HG02870 (cell line): Measurements from ENCODE around the gene ATN1.
A peak's percentile ranks its signal among the peaks of the same experiment; 100 is the strongest.
"Not testable (repeated sequence)": the region's sequence is repeated elsewhere in the genome, so short reads cannot be mapped to it uniquely, and the experiment has no call there.

ENCODE experiments used
- ATAC-seq: cut with Tn5 transposase; IDR thresholded peaks from one replicate; pipeline ENCODE4 v1.9.1; 2021; ENCODE audit warnings: mild to moderate bottlenecking, moderate library complexity; ENCODE audit not compliant: unreplicated experiment

The ATN1 gene

GRCh38 chr12:6904280-6905276 lies 23.2 kb upstream of the ATN1 start, which contains the start of gene LRRC23:
Gene LRRC23, plus strand, starts transcription at chr12:6904822. Its CDS starts 812 bp downstream, at chr12:6905634.
- ATAC-seq, result peak; percentile 92

GRCh38 chr12:6905414-6906040 lies 22.2 kb upstream of the ATN1 start:
- no peak for ATAC-seq

GRCh38 chr12:6908141-6908540 lies 19.6 kb upstream of the ATN1 start:
- ATAC-seq, result not testable (repeated sequence)

- ATAC-seq, result no peak
These were observed 18.2 kb upstream of the ATN1 start for GRCh38 chr12:6909421-6910145.

GRCh38 chr12:6912164-6912935 lies 15.4 kb upstream of the ATN1 start:
- ATAC-seq, result no peak

GRCh38 chr12:6914246-6914946 lies 13.4 kb upstream of the ATN1 start, which contains the start of gene ENO2:
Gene ENO2, plus strand, starts transcription at chr12:6914580. Its CDS starts 1,253 bp downstream, at chr12:6915833.
- ATAC-seq, result peak; percentile 57

- no peak for ATAC-seq
These were observed 12.6 kb upstream of the ATN1 start for GRCh38 chr12:6914947-6915788.

GRCh38 chr12:6915789-6916285 lies 11.9 kb upstream of the ATN1 start:
- no peak for ATAC-seq

- ATAC-seq, result no peak
These were observed 11.1 kb upstream of the ATN1 start for GRCh38 chr12:6916426-6917200.

GRCh38 chr12:6917491-6918231 lies 10.1 kb upstream of the ATN1 start:
- ATAC-seq, result no peak

GRCh38 chr12:6919588-6919987 lies 8.2 kb upstream of the ATN1 start:
- ATAC-seq, result no peak

GRCh38 chr12:6921539-6921938 lies 6.2 kb upstream of the ATN1 start:
- ATAC-seq, result no peak

- ATAC-seq, result no peak
These were observed 5.5 kb upstream of the ATN1 start for GRCh38 chr12:6921996-6922946.

- no peak for ATAC-seq
These were observed 4.6 kb upstream of the ATN1 start for GRCh38 chr12:6923003-6923732.

- no peak for ATAC-seq
These were observed 3.9 kb upstream of the ATN1 start for GRCh38 chr12:6923851-6924250.

- no peak for ATAC-seq
These were observed 2.6 kb upstream of the ATN1 start for GRCh38 chr12:6925239-6925539.
